NCI-H446 (cell line): ENCODE data around the gene TBCK.

Experiments used
- DNase-seq, 2 experiments: peaks; one replicate each; lab custom pipeline; 2025; lab: John Stamatoyannopoulos, UW

The TBCK gene

DNA sequence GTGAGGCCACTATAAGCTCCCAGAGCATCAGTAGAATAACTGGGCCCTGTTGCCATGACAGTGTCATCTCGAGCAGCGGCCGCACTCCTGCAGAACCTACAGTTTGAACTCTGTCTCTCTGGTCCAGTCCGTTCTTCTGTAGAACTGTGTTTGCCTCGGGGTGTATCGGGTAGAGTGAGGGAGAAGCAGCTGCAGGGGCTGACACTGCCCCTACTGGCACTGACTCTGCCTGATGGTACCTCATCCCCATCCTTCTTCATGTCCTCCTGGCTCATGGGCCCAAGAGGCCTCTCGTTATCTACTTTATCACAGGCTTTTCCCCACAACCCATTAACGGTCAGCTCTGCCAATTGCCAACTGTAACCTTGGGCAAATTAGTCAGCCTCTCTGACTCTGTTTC lies 324.3 kb downstream of the TBCK start:
- no peak for DNase-seq
